HG03432 (cell line): Measurements from ENCODE around the gene IL5RA.

Experiments used
- ATAC-seq: cut with Tn5 transposase; IDR thresholded peaks from one replicate; pipeline ENCODE4 v1.9.1; 2021; ENCODE audit warnings: mild to moderate bottlenecking, moderate library complexity; ENCODE audit not compliant: unreplicated experiment

Gene IL5RA

GRCh38 chr3:3110299-3110630, at the start of gene IL5RA:
Gene IL5RA (minus strand): TSS chr3:3110374. CDS start chr3:3104984, 5,390 bp downstream.
- ATAC-seq = peak; percentile 71

GRCh38 chr3:3157484-3157883, 47.3 kb upstream of the IL5RA start:
- ATAC-seq = no peak

GRCh38 chr3:3154879-3155610, 44.9 kb upstream of the IL5RA start:
- no peak for ATAC-seq

- no peak for ATAC-seq
Observed at GRCh38 chr3:3151513-3151912, 41.3 kb upstream of the IL5RA start.

- ATAC-seq = no peak
Observed at GRCh38 chr3:3149560-3149959, 39.4 kb upstream of the IL5RA start.

GRCh38 chr3:3145831-3146230, 35.7 kb upstream of the IL5RA start:
- ATAC-seq = no peak

- ATAC-seq = no peak
Observed at GRCh38 chr3:3141939-3142338, 31.8 kb upstream of the IL5RA start.

- no peak for ATAC-seq
Observed at GRCh38 chr3:3137526-3137925, 27.4 kb upstream of the IL5RA start.

- ATAC-seq = no peak
Observed at GRCh38 chr3:3134750-3135448, 24.7 kb upstream of the IL5RA start.

GRCh38 chr3:3133500-3133899, 23.3 kb upstream of the IL5RA start:
- ATAC-seq = no peak

- ATAC-seq = no peak
Observed at GRCh38 chr3:3129579-3129978, 19.4 kb upstream of the IL5RA start.

GRCh38 chr3:3127432-3128010, 17.3 kb upstream of the IL5RA start:
- ATAC-seq = no peak

GRCh38 chr3:3126477-3127431, 16.6 kb upstream of the IL5RA start, which contains the start of gene TRNT1:
Gene TRNT1 (plus strand): TSS chr3:3126940. CDS start chr3:3129041, 2,101 bp downstream.
- ATAC-seq = peak; percentile 97

GRCh38 chr3:3125977-3126376, 15.8 kb upstream of the IL5RA start:
- no peak for ATAC-seq

- peak; percentile 58 for ATAC-seq
Observed at GRCh38 chr3:3119393-3119851, 9.2 kb upstream of the IL5RA start.

GRCh38 chr3:3117651-3118050, 7.5 kb upstream of the IL5RA start:
- ATAC-seq = no peak

GRCh38 chr3:3113042-3113709, 3.0 kb upstream of the IL5RA start:
- ATAC-seq = no peak

GRCh38 chr3:3110749-3111361, 681 bp upstream of the IL5RA start:
- no peak for ATAC-seq

- peak; percentile 83 for ATAC-seq
Observed at GRCh38 chr3:3109407-3110298, 521 bp downstream of the IL5RA start.
